A549 (cell line): ENCODE results near the gene ANO3. TPM values are rescaled to one million over a fixed set of nuclear protein-coding genes. Genes with fewer than 3 reads are reported as not detected.

Source experiments
- ATAC-seq, 2 experiments: fragments of 200-7000 bp in 1 of 2; fragments of >200 bp in 1 of 2; cut with Nextera tagmentation in 1 of 2; cut with Tn5 transposase in 1 of 2; 3 replicates each; pipeline versions ENCODE4 v1.8.0 to v1.9.1; 2018 to 2020; ENCODE audit warnings: mild to moderate bottlenecking in 1 of 2, moderate library complexity in 1 of 2
- CTCF ChIA-PET: fragments of 300-600 bp; sonication (Branson Sonifier 250); formaldehyde crosslinking; extraction: SDS; loops from one replicate; lab custom pipeline; 2021; ENCODE audit warnings: antibody characterized with exemption, inconsistent platforms; lab: Yijun Ruan, JAX
- POLR2A ChIA-PET: fragments of 350-600 bp; formaldehyde crosslinking; extraction: SDS; loops from one replicate; lab custom pipeline; 2021; ENCODE audit warnings: antibody characterized with exemption, inconsistent platforms; lab: Yijun Ruan, JAX
- DNase-seq, 2 experiments: peaks; one replicate each; pipeline versions ENCODE4 v3.0.0 to v3.0.0-alpha.2; 2011 to 2016; ENCODE audit warnings: low read depth in 1 of 2, low spot score in 1 of 2
- FAIRE-seq: peaks from 2 replicates; lab custom pipeline; 2011; peaks lifted over from hg19 to GRCh38; lab: Jason Lieb, UNC
- H3K27ac ChIP-seq, 2 experiments: fragments of >200 bp; sonication (Bioruptor Twin); formaldehyde crosslinking; 3 replicates each; pipeline ENCODE4 v1.5.1; 2016 to 2017
- H3K4me1 ChIP-seq: fragments of >200 bp; sonication (Bioruptor Twin); formaldehyde crosslinking; 3 replicates; pipeline ENCODE4 v1.6.1; 2016
- H3K4me2 ChIP-seq: fragments of >200 bp; sonication (Bioruptor Twin); formaldehyde crosslinking; 3 replicates; pipeline ENCODE4 v1.6.1; 2016
- H3K4me3 ChIP-seq: fragments of >200 bp; sonication (Bioruptor Twin); formaldehyde crosslinking; 3 replicates; pipeline ENCODE4 v1.5.1; 2016
- H3K9me3 ChIP-seq: fragments of >200 bp; sonication (Bioruptor Twin); formaldehyde crosslinking; 3 replicates; pipeline ENCODE4 v1.6.1; 2016
- BHLHE40 ChIP-seq: IDR thresholded peaks from 2 replicates; pipeline ENCODE4 v1.6.1; 2012; ENCODE audit warnings: low read depth, low read length, inconsistent platforms
- CTCF ChIP-seq: fragments of >200 bp; sonication (Bioruptor Twin); formaldehyde crosslinking; IDR thresholded peaks from 3 replicates; pipeline ENCODE4 v1.5.1; 2016
- EP300 ChIP-seq, 2 experiments: fragments of >200 bp; sonication (Bioruptor Twin); formaldehyde crosslinking; IDR thresholded peaks; 2 replicates in 1 of 2; 3 replicates in 1 of 2; pipeline ENCODE4 v1.6.1; 2016 to 2017
- FOXS1 ChIP-seq: fragments of 250-450 bp; sonication (Bioruptor Pico); IDR thresholded peaks from 2 replicates; pipeline ENCODE4 v1.5.0; 2020; ENCODE audit warnings: mild to moderate bottlenecking, moderate library complexity
- HES2 ChIP-seq: fragments of >200 bp; sonication (Bioruptor Twin); formaldehyde crosslinking; IDR thresholded peaks from 2 replicates; pipeline ENCODE4 v1.6.1; 2016
- HMGXB4 ChIP-seq: fragments of 250-450 bp; sonication (Bioruptor Pico); IDR thresholded peaks from 2 replicates; pipeline ENCODE4 v1.5.0; 2021; ENCODE audit warnings: mild to moderate bottlenecking, moderate library complexity, borderline replicate concordance
- HOXA7 ChIP-seq: fragments of 250-450 bp; sonication (Bioruptor Pico); IDR thresholded peaks from 2 replicates; pipeline ENCODE4 v1.5.0; 2020; ENCODE audit warnings: mild to moderate bottlenecking, moderate library complexity
- JUN ChIP-seq, 2 experiments: fragments of >200 bp; sonication (Bioruptor Twin); formaldehyde crosslinking; IDR thresholded peaks; 2 replicates in 1 of 2; 3 replicates in 1 of 2; pipeline ENCODE4 v1.6.1; 2016 to 2017
- KDM1A ChIP-seq: fragments of 200-600 bp; sonication (generic); IDR thresholded peaks from 2 replicates; pipeline ENCODE4 v1.6.1; 2016; ENCODE audit warnings: low read depth, mild to moderate bottlenecking
- MAFK ChIP-seq: fragments of 450-650 bp; IDR thresholded peaks from 2 replicates; pipeline ENCODE4 v1.6.1; 2014; ENCODE audit not compliant: partially characterized antibody
- MAZ ChIP-seq: fragments of 150-350 bp; IDR thresholded peaks from 2 replicates; pipeline ENCODE4 v1.6.1; 2014; ENCODE audit warnings: antibody characterized with exemption, low read depth, low read length, borderline replicate concordance
- MYC ChIP-seq: IDR thresholded peaks from 2 replicates; pipeline ENCODE4 v1.6.1; 2012; ENCODE audit warnings: mild to moderate bottlenecking, inconsistent platforms, low read length, improper control_type of control experiment, borderline replicate concordance
- NFE2L2 ChIP-seq: fragments of 150-350 bp; conservative IDR thresholded peaks from 2 replicates; pipeline ENCODE4 v1.6.1; 2014; ENCODE audit warnings: low read length
- NR3C1 ChIP-seq: fragments of >200 bp; sonication (Bioruptor Twin); formaldehyde crosslinking; IDR thresholded peaks from 3 replicates; pipeline ENCODE4 v1.6.1; 2017
- RAD21 ChIP-seq, 2 experiments: fragments of >200 bp in 1 of 2; sonication (Bioruptor Twin) in 1 of 2; formaldehyde crosslinking in 1 of 2; IDR thresholded peaks in 1 of 2; conservative IDR thresholded peaks in 1 of 2; 2 replicates in 1 of 2; 3 replicates in 1 of 2; pipeline ENCODE4 v1.6.1; 2012 to 2018; ENCODE audit warnings: inconsistent platforms in 1 of 2
- SMC3 ChIP-seq: fragments of >200 bp; sonication (Bioruptor Twin); formaldehyde crosslinking; IDR thresholded peaks from 3 replicates; pipeline ENCODE4 v1.6.1; 2018; ENCODE audit warnings: inconsistent platforms
- TFCP2L1 ChIP-seq: fragments of 250-450 bp; sonication (Bioruptor Pico); IDR thresholded peaks from 2 replicates; pipeline ENCODE4 v1.5.0; 2021; ENCODE audit warnings: mild to moderate bottlenecking
- ZSCAN20 ChIP-seq: fragments of 250-450 bp; sonication (Bioruptor Pico); IDR thresholded peaks from 2 replicates; pipeline ENCODE4 v1.8.0; 2022; ENCODE audit warnings: mild to moderate bottlenecking, moderate library complexity
- WGBS: methylation state at CpG from one replicate; pipeline ENCODE4 v1.1.6; 2017; ENCODE audit errors: missing lambda C conversion rate; 5-methylcytosine and 5-hydroxymethylcytosine counted together
- polyA plus RNA-seq, 4 experiments: library from polyadenylated mRNA; depleted of rRNA in 3 of 4; stranded (reverse); fragments of >200 nt; fragmentation: RNase III in 1 of 4; extraction: RNeasy Plus Mini Kit Qiagen cat#74134 plus additional on column Dnase treatment in 1 of 4; gene quantifications; 2 replicates in 3 of 4; 3 replicates in 1 of 4; pipeline ENCODE4 v1.2.3, GENCODE V29; 2011 to 2017
- TF ChIP-seq, protein P1 (sequence below): fragments of 200-600 bp; sonication (generic); IDR thresholded peaks from 2 replicates; pipeline ENCODE4 v1.6.1; 2016; ENCODE audit warnings: antibody characterized with exemption, mild to moderate bottlenecking, moderate library complexity
- TF ChIP-seq, protein P2 (sequence below): fragments of 250-450 bp; sonication (Bioruptor Pico); IDR thresholded peaks from 2 replicates; pipeline ENCODE4 v1.5.0; 2020; ENCODE audit warnings: low read depth, mild to moderate bottlenecking, moderate library complexity
- TF ChIP-seq, protein P3 (sequence below): fragments of 150-350 bp; IDR thresholded peaks from 2 replicates; pipeline ENCODE4 v1.6.1; 2014; ENCODE audit warnings: low read depth, mild to moderate bottlenecking, low read length

ANO3 gene
- polyA plus RNA-seq, 2 of the 4 experiments (the other 2 are of a cell fraction): not detected

- Histone ChIP-seq H3K4me3 (no peak overlapping the region), H3K27ac (no peak overlapping the region), H3K4me2 (no peak overlapping the region), H3K4me1 (0 out of 3 replicates have a peak, but pooled peaks cover 3% of the 10 kb centered on the region), H3K9me3 (no peaks in the 10 kb centered on the region)
- CTCF ChIA-PET: interaction anchor here (0.9 to 1.4 kb wide), 4 partner anchors 10 to 875 kb away, joined by 3 to 4 read pairs (median 4); no protein-coding TSS in a partner anchor
- TF ChIP-seq BHLHE40 (no peak), HES2 (no peak), SMC3 (peak; percentile 33; the same call in 1 of the 3 replicates), RAD21 (conservative IDR thresholded peaks at IDR 0.05 in 1 of 2, IDR thresholded peaks at IDR 0.05 in 1 of 2) (peak; percentile 8 to 21; a peak in 1 of 5 replicates), MAZ (no peak), EP300 (IDR thresholded peaks at IDR 0.05) (no peak), NFE2L2 (no peak), CTCF (peak; percentile 44), TFCP2L1 (CRISPR knock-in tag) (no peak), JUN (IDR thresholded peaks at IDR 0.05) (no peak), MYC (no peak), HOXA7 (no peak), ZSCAN20 (CRISPR knock-in tag) (no peak), FOXS1 (no peak), KDM1A (no peak), MAFK (no peak), NR3C1 (no peak), HMGXB4 (CRISPR knock-in tag) (no peak)
- TF ChIP-seq, protein P1, sequence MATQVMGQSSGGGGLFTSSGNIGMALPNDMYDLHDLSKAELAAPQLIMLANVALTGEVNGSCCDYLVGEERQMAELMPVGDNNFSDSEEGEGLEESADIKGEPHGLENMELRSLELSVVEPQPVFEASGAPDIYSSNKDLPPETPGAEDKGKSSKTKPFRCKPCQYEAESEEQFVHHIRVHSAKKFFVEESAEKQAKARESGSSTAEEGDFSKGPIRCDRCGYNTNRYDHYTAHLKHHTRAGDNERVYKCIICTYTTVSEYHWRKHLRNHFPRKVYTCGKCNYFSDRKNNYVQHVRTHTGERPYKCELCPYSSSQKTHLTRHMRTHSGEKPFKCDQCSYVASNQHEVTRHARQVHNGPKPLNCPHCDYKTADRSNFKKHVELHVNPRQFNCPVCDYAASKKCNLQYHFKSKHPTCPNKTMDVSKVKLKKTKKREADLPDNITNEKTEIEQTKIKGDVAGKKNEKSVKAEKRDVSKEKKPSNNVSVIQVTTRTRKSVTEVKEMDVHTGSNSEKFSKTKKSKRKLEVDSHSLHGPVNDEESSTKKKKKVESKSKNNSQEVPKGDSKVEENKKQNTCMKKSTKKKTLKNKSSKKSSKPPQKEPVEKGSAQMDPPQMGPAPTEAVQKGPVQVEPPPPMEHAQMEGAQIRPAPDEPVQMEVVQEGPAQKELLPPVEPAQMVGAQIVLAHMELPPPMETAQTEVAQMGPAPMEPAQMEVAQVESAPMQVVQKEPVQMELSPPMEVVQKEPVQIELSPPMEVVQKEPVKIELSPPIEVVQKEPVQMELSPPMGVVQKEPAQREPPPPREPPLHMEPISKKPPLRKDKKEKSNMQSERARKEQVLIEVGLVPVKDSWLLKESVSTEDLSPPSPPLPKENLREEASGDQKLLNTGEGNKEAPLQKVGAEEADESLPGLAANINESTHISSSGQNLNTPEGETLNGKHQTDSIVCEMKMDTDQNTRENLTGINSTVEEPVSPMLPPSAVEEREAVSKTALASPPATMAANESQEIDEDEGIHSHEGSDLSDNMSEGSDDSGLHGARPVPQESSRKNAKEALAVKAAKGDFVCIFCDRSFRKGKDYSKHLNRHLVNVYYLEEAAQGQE: no peak
- TF ChIP-seq, protein P2, sequence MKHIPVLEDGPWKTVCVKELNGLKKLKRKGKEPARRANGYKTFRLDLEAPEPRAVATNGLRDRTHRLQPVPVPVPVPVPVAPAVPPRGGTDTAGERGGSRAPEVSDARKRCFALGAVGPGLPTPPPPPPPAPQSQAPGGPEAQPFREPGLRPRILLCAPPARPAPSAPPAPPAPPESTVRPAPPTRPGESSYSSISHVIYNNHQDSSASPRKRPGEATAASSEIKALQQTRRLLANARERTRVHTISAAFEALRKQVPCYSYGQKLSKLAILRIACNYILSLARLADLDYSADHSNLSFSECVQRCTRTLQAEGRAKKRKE (CRISPR knock-in tag): no peak
- TF ChIP-seq, protein P3, sequence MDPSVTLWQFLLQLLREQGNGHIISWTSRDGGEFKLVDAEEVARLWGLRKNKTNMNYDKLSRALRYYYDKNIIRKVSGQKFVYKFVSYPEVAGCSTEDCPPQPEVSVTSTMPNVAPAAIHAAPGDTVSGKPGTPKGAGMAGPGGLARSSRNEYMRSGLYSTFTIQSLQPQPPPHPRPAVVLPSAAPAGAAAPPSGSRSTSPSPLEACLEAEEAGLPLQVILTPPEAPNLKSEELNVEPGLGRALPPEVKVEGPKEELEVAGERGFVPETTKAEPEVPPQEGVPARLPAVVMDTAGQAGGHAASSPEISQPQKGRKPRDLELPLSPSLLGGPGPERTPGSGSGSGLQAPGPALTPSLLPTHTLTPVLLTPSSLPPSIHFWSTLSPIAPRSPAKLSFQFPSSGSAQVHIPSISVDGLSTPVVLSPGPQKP: no peak
- 16% methylated on average over 5 of the region's 5 CpGs for WGBS
- peak; percentile 81 to 83; a peak in 5 of 6 replicates for ATAC-seq
- POLR2A ChIA-PET: no interaction called here
- peak; percentile 18 for FAIRE-seq
- DNase-seq: peak in 1 of 2 experiments; percentile 27
These were observed 45.4 kb upstream of the ANO3 start for GRCh38 chr11:26286472-26287066.
